Activated CD4-positive, alpha-beta T cell treated with anti-CD3 and anti-CD28 coated beads for 24 hours (primary cell): ENCODE measurements around the gene PGM3.

Source experiments
- DNase-seq, 2 donors: peaks; one replicate each; pipeline ENCODE4 v3.0.0-alpha.2; 2020; ENCODE audit warnings: low read depth in 2 of 2

The PGM3 gene

DNA sequence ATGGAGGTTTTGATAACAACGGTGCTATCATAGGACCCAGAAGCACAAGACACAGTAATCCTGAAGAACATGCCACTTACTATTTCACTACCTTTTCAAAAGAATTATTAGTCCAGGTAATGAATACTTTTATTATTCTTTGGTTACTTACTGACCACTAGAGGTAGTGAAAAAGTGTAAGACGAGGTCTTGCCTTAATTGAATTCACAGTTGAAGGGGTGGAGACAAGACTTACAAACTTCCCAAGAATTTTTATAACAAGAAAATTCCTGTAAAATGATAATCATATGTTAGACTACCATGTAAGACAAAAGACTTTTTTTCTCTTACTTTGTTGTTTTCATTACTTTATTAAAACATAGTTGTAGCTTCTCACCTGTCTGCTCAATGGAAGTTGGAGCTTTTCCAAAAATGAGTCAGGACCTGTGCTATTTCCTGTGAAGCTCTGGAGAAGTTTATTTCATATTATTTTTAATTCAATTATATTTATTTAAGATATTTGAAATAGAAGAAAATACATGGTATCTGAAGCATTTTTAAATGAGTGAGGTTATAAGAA is 73.2 kb downstream of the PGM3 start:
- no peak for DNase-seq

DNA sequence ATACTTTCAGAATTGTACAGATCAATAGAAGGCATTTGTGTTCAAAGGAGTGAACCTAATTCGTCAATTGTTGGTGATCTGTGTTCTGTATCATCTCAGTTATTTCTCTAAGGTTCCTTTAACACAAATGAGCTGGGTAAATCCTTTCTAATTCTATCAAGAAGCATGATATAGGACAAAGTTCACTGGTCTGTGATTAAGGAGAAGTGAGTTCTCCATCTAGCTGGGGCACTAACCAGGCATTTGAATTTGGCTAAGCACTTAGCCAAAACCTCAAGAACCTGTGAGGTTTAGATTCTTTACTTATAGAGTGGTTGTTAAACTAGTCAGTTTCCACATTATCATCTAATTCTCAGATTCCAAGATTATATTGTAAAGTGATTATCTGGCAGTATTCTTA is 75.3 kb downstream of the PGM3 start:
- no peak for DNase-seq
